ENCODE measurements around the gene FOXP1. TPM values are rescaled to one million over a fixed set of nuclear protein-coding genes. Genes with fewer than 3 reads are reported as not detected.

FOXP1 gene
- total and polyA plus RNA-seq, 2 of the 8 experiments (the other 6 are each of a cell fraction or from before 2014, with no cell fraction given), result 13.9 to 25.4 TPM

DNA sequence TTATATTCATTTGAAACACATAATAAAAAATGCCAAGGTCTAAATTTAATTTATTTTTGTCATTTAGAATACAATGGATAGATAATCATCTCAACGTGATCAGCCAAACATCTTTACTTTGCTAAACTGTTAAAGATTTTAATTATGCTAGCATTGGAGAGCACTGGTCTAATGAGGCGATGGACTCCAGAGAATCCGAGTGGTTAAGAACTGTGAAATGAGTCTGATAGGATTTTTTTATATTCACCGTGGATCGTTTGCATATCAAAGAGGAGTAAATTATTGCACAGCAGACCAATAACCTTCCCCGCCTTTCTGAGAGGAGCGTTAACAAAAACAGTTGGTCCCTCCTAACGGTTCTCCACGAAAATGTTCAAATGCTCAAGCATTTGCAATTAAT, 540.8 kb downstream of the FOXP1 start:
- 87% methylated on average over 9 of the region's 9 CpGs; no CpG with 5 or more reads in 1 of the 2 experiments for WGBS, 2 experiments (ENCODE audit: extremely low coverage in 1 of 2, insufficient coverage in 1 of 2, insufficient read length in 1 of 2, insufficient replicate concordance in 2 of 2, low coverage in 1 of 2, low lambda C conversion rate in 2 of 2, missing lambda C conversion rate in 1 of 2)
- H3K18ac ChIP-seq (ENCODE audit: extremely low read depth, low read length), result no peak overlapping the region
- no peaks in the 10 kb centered on the region for H3K23me2 ChIP-seq (ENCODE audit: low read depth, low read length)
- H2AFZ ChIP-seq (ENCODE audit: low read length), result no peak overlapping the region
- H2AK5ac ChIP-seq (ENCODE audit: low read depth, low read length), result no peak overlapping the region
- CTCF ChIA-PET (ENCODE audit: partially characterized antibody), result no interaction called here
- H3K9me3 ChIP-seq (ENCODE audit: insufficient read depth in 2 of 2, low read depth in 1 of 2, low read length in 1 of 2), result no peaks in the 10 kb centered on the region
- no peak overlapping the region for H3K23ac ChIP-seq (ENCODE audit: insufficient read length)
- H4K20me1 ChIP-seq (replicated peaks in 1 of 2; ENCODE audit: control insufficient read depth in 1 of 2, insufficient read depth in 2 of 2, low read length in 2 of 2), result peaks cover 0 to 1% of the 10 kb centered on the region in 2 experiments
- no peak overlapping the region for H4K91ac ChIP-seq (replicated peaks; ENCODE audit: insufficient read length, low read length)
- H2BK12ac ChIP-seq (ENCODE audit: low read depth, low read length), result no peak overlapping the region
- H3K79me2 ChIP-seq (ENCODE audit: control insufficient read depth in 1 of 2, insufficient read depth in 2 of 2, low read length in 2 of 2), result no peaks in the 10 kb centered on the region
- no peaks in the 10 kb centered on the region for H3K79me1 ChIP-seq (ENCODE audit: low read depth, low read length)
- H3K9ac ChIP-seq (replicated peaks in 1 of 4; ENCODE audit: extremely low read depth in 1 of 4, low read depth in 3 of 4, low read length in 3 of 4), result no peak overlapping the region
- H3K4me3 ChIP-seq (ENCODE audit: extremely low read depth in 1 of 4, insufficient read depth in 2 of 4, low read depth in 3 of 4, low read length in 4 of 4), result no peak overlapping the region
- peaks cover 0 to 26% (median 10%) of the 10 kb centered on the region in 4 experiments; a peak in 6 of 8 replicates for H3K36me3 ChIP-seq (ENCODE audit: control insufficient read depth in 2 of 4, insufficient read depth in 4 of 4, low read length in 3 of 4)
- no peak overlapping the region for H3K14ac ChIP-seq (ENCODE audit: insufficient read length)
- no peak overlapping the region for H2BK20ac ChIP-seq (ENCODE audit: low read length)
- H2BK120ac ChIP-seq (replicated peaks; ENCODE audit: low read depth, low read length), result no peak overlapping the region
- no peak overlapping the region for H3K4me2 ChIP-seq (ENCODE audit: insufficient read depth in 1 of 2, low read depth in 2 of 2, low read length in 2 of 2)
- DNase-seq (ENCODE audit: low read depth in 1 of 2, low spot score in 2 of 2), result no peak
- FAIRE-seq, result no peak
- no peak overlapping the region; the same call in 1 of the 2 replicates for H4K8ac ChIP-seq (ENCODE audit: extremely low read depth, insufficient read depth, low read length)
- H3K27ac ChIP-seq (ENCODE audit: low read depth, low read length), result no peak overlapping the region
- H4K5ac ChIP-seq (ENCODE audit: insufficient read length, low read depth, low read length), result no peak overlapping the region
- no peak overlapping the region for H3K4ac ChIP-seq (replicated peaks; ENCODE audit: insufficient read length, low read depth, low read length)
- no peaks in the 10 kb centered on the region for H3K27me3 ChIP-seq (replicated peaks in 1 of 4; ENCODE audit: control insufficient read depth in 3 of 4, extremely low read depth in 1 of 4, insufficient read depth in 3 of 4, low read length in 3 of 4)
- H2BK5ac ChIP-seq (ENCODE audit: low read depth, low read length), result no peak overlapping the region
- peaks cover 9 to 18% (median 12%) of the 10 kb centered on the region in 4 experiments; a peak in 6 of 7 replicates for H3K4me1 ChIP-seq (replicated peaks in 1 of 4; ENCODE audit: control insufficient read depth in 3 of 4, insufficient read depth in 4 of 4, low read length in 3 of 4)
- H2BK15ac ChIP-seq (ENCODE audit: low read length), result no peak overlapping the region
- H3K56ac ChIP-seq (replicated peaks; ENCODE audit: insufficient read length, low read depth, low read length), result no peak overlapping the region
- POLR2A ChIA-PET (ENCODE audit: partially characterized antibody), result no interaction called here
- TF ChIP-seq KDM1A (IDR thresholded peaks at IDR 0.05; ENCODE audit: borderline replicate concordance, low read length) (no peak), RAD21 (IDR thresholded peaks at IDR 0.05 in 1 of 2, conservative IDR thresholded peaks at IDR 0.05 in 1 of 2; ENCODE audit: low read depth in 2 of 2, low read length in 2 of 2) (no peak), SIX5 (IDR thresholded peaks at IDR 0.05; ENCODE audit: low read depth, low read length) (no peak), TCF12 (IDR thresholded peaks at IDR 0.05; ENCODE audit: low read depth, low read length) (no peak), SUZ12 (IDR thresholded peaks at IDR 0.05; ENCODE audit: low read length) (no peak), BCL11A (IDR thresholded peaks at IDR 0.05; ENCODE audit: low read depth in 2 of 2, low read length in 2 of 2) (no peak), CBX5 (IDR thresholded peaks at IDR 0.05; ENCODE audit: low read depth, low read length) (no peak), HDAC6 (IDR thresholded peaks at IDR 0.05; ENCODE audit: low read depth, low read length) (no peak), HDAC2 (IDR thresholded peaks at IDR 0.05; ENCODE audit: borderline replicate concordance in 1 of 2, low read depth in 2 of 2, low read length in 2 of 2) (no peak)
- TF ChIP-seq, protein P1, sequence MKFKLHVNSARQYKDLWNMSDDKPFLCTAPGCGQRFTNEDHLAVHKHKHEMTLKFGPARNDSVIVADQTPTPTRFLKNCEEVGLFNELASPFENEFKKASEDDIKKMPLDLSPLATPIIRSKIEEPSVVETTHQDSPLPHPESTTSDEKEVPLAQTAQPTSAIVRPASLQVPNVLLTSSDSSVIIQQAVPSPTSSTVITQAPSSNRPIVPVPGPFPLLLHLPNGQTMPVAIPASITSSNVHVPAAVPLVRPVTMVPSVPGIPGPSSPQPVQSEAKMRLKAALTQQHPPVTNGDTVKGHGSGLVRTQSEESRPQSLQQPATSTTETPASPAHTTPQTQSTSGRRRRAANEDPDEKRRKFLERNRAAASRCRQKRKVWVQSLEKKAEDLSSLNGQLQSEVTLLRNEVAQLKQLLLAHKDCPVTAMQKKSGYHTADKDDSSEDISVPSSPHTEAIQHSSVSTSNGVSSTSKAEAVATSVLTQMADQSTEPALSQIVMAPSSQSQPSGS (IDR thresholded peaks at IDR 0.05; ENCODE audit: low read length), result no peak

Data from H1 (cell line).